B cell (primary cell): ENCODE measurements around the gene PRDM11. TPM values are rescaled to one million over a fixed set of nuclear protein-coding genes. Genes with fewer than 3 reads are reported as not detected.

Experiments used
- ATAC-seq: fragments of 200-7000 bp; cut with Tn5 transposase; one replicate; pipeline ENCODE4 v1.10.0; 2021; ENCODE audit warnings: low read depth, mild to moderate bottlenecking, moderate number of reproducible peaks, moderate library complexity
- CTCF ChIA-PET: fragments of 350-600 bp; sonication (Branson Sonifier 250); formaldehyde crosslinking; loops from one replicate; lab custom pipeline; 2021; ENCODE audit warnings: antibody characterized with exemption, inconsistent platforms; lab: Charles Lee
- POLR2A ChIA-PET: fragments of 350-600 bp; sonication (Branson Sonifier 250); formaldehyde crosslinking; loops from one replicate; lab custom pipeline; 2021; ENCODE audit warnings: antibody characterized with exemption; lab: Charles Lee
- DNase-seq: peaks from one replicate; pipeline ENCODE4 v3.0.0; 2013
- H2AFZ ChIP-seq: 2 replicates; pipeline ENCODE4 v1.6.1; 2012; ENCODE audit warnings: mild to moderate bottlenecking, low read depth, low read length; ENCODE audit not compliant: insufficient read depth, poor library complexity, severe bottlenecking
- H3K27ac ChIP-seq, 2 donors: 1 replicate in 1 of 2; 2 replicates in 1 of 2; pipeline ENCODE4 v1.5.1; 2012 to 2013; ENCODE audit warnings: low read length in 2 of 2, mild to moderate bottlenecking in 2 of 2, moderate library complexity in 1 of 2
- H3K27me3 ChIP-seq, 4 experiments: fragments of 200-600 bp in 1 of 4; sonication (generic) in 1 of 4; replicated peaks in 1 of 4; 1 replicate in 2 of 4; 2 replicates in 2 of 4; pipeline versions ENCODE4 v1.6.1 to v1.7.0; 2013 to 2016; ENCODE audit warnings: low read length in 3 of 4, mild to moderate bottlenecking in 2 of 4, mixed read lengths in 1 of 4, moderate library complexity in 1 of 4; ENCODE audit not compliant: insufficient read depth in 4 of 4, control insufficient read depth in 3 of 4; ENCODE audit errors: control extremely low read depth in 1 of 4
- H3K36me3 ChIP-seq, 2 experiments: replicated peaks in 1 of 2; 1 replicate in 1 of 2; 2 replicates in 1 of 2; pipeline versions ENCODE4 v1.6.1 to v1.7.1; 2013; ENCODE audit warnings: low read length in 1 of 2; ENCODE audit not compliant: insufficient read depth in 2 of 2, control insufficient read depth in 1 of 2; ENCODE audit errors: control extremely low read depth in 1 of 2, extremely low read depth in 1 of 2
- H3K4me1 ChIP-seq, 2 donors: fragments of 200-600 bp in 1 of 2; sonication (generic) in 1 of 2; 1 replicate in 1 of 2; 2 replicates in 1 of 2; pipeline versions ENCODE4 v1.5.1 to v1.6.1; 2013 to 2017; ENCODE audit warnings: low read length in 2 of 2; ENCODE audit not compliant: control insufficient read depth in 2 of 2, insufficient read depth in 2 of 2
- H3K4me2 ChIP-seq: replicated peaks from 2 replicates; pipeline ENCODE3; 2012; ENCODE audit warnings: mild to moderate bottlenecking, low read depth, low read length; ENCODE audit not compliant: poor library complexity, severe bottlenecking
- H3K4me3 ChIP-seq, 5 experiments: fragments of 200-600 bp in 1 of 5; sonication (generic) in 1 of 5; 1 replicate in 3 of 5; 2 replicates in 2 of 5; pipeline versions ENCODE4 v1.5.1 to v1.7.0; 2011 to 2016; ENCODE audit warnings: low read length in 4 of 5, mild to moderate bottlenecking in 4 of 5, low read depth in 2 of 5, control low read depth in 1 of 5, moderate library complexity in 1 of 5; ENCODE audit not compliant: insufficient read depth in 1 of 5; ENCODE audit errors: control extremely low read depth in 1 of 5, extremely low read depth in 1 of 5
- H3K79me2 ChIP-seq: fragments of 200-600 bp; sonication (generic); one replicate; pipeline ENCODE4 v1.6.0; 2016; ENCODE audit warnings: low read length; ENCODE audit not compliant: control insufficient read depth, insufficient read depth
- H3K9ac ChIP-seq: fragments of 200-600 bp; sonication (generic); 2 replicates; pipeline ENCODE4 v1.6.1; 2017; ENCODE audit warnings: mild to moderate bottlenecking, low read length, moderate library complexity
- H3K9me3 ChIP-seq, 3 donors: one replicate each; pipeline versions ENCODE4 v1.6.1 to v1.7.1; 2013; ENCODE audit warnings: low read length in 2 of 3; ENCODE audit not compliant: control insufficient read depth in 2 of 3, insufficient read depth in 1 of 3; ENCODE audit errors: control extremely low read depth in 1 of 3
- H4K20me1 ChIP-seq: 2 replicates; pipeline ENCODE4 v1.6.0; 2012; ENCODE audit warnings: mild to moderate bottlenecking, low read length; ENCODE audit not compliant: insufficient read depth, control insufficient read depth, poor library complexity, severe bottlenecking
- H3K27ac Mint-ChIP-seq: one replicate; pipeline ENCODE4 v1.8.0; 2021; ENCODE audit warnings: mixed read lengths
- H3K27me3 Mint-ChIP-seq: one replicate; pipeline ENCODE4 v1.8.0; 2021; ENCODE audit warnings: mixed read lengths
- H3K4me1 Mint-ChIP-seq: one replicate; pipeline ENCODE4 v1.8.0; 2021; ENCODE audit warnings: mixed read lengths
- H3K4me3 Mint-ChIP-seq: one replicate; pipeline ENCODE4 v1.8.0; 2021; ENCODE audit warnings: mixed read lengths
- H3K9me3 Mint-ChIP-seq: one replicate; pipeline ENCODE4 v1.8.0; 2022; ENCODE audit warnings: mixed read lengths; ENCODE audit not compliant: insufficient read depth
- CTCF ChIP-seq: fragments of 200-600 bp; IDR thresholded peaks from one replicate; pipeline ENCODE4 v1.8.0; 2022; ENCODE audit warnings: antibody characterized with exemption, mild to moderate bottlenecking
- EZH2 ChIP-seq: IDR thresholded peaks from 2 replicates; pipeline ENCODE4 v1.6.1; 2012; ENCODE audit warnings: borderline replicate concordance, low read depth, mild to moderate bottlenecking, moderate library complexity, low read length; ENCODE audit not compliant: insufficient read depth, poor library complexity, severe bottlenecking
- WGBS: methylation state at CpG from one replicate; pipeline ENCODE4 v1.1.5; 2013; ENCODE audit warnings: missing lambda C conversion rate; ENCODE audit not compliant: insufficient coverage; 5-methylcytosine and 5-hydroxymethylcytosine counted together
- intact Hi-C: fragments of 100-400 bp; cut with micrococcal nuclease; formaldehyde crosslinking; loops from one replicate; pipeline ENCODE4 v1.10.0; 2022
- polyA plus RNA-seq: library from polyadenylated mRNA; depleted of rRNA; stranded (reverse); fragments of >200 nt; gene quantifications from 2 replicates; pipeline ENCODE4 v1.2.3, GENCODE V29; 2012
- total RNA-seq, 2 donors: library from RNA; stranded (reverse); fragments of 120-200 nt in 1 of 2; gene quantifications; 1 replicate in 1 of 2; 2 replicates in 1 of 2; pipeline versions ENCODE4 v1.2.3 to v1.2.4, GENCODE V29; 2013 to 2022

Gene PRDM11
- total and polyA plus RNA-seq, 2 donors (not counting 1 experiment from before 2014, with no cell fraction given): 9.5 to 26.2 TPM

- H3K4me1 Mint-ChIP-seq: peaks cover 14% of the 10 kb centered on the region
- ChIA-PET POLR2A (no interaction called here), CTCF (no interaction called here)
- Histone ChIP-seq H3K4me3 (no peak overlapping the region), H3K27ac (no peak overlapping the region), H3K4me1 (peaks cover 12% of the 10 kb centered on the region in 2 donors), H3K9ac (no peak overlapping the region), H2AFZ (no peak overlapping the region), H4K20me1 (no peaks in the 10 kb centered on the region), H3K4me2 (no peak overlapping the region), H3K9me3 (no peaks in the 10 kb centered on the region), H3K79me2 (no peaks in the 10 kb centered on the region), H3K27me3 (no peaks in the 10 kb centered on the region), H3K36me3 (peaks cover 0 to 8% of the 10 kb centered on the region in 2 experiments)
- ATAC-seq: no peak
- no peak for TF ChIP-seq EZH2
- no peak for TF ChIP-seq CTCF
- H3K27me3 Mint-ChIP-seq: no peaks in the 10 kb centered on the region
- no peaks in the 10 kb centered on the region for H3K9me3 Mint-ChIP-seq
- WGBS: 100% methylated on average over 6 of the region's 12 CpGs
- DNase-seq: no peak
- intact Hi-C loops: no loop called here
- H3K27ac Mint-ChIP-seq: no peak overlapping the region
- H3K4me3 Mint-ChIP-seq: no peak overlapping the region
Measured at GRCh38 chr11:45213316-45213665, 66.9 kb downstream of the PRDM11 start.

- Histone ChIP-seq H3K27me3 (no peaks in the 10 kb centered on the region), H3K4me2 (no peak overlapping the region), H3K36me3 (peaks cover 0 to 6% of the 10 kb centered on the region in 2 experiments), H4K20me1 (no peaks in the 10 kb centered on the region), H3K4me3 (no peak overlapping the region), H3K4me1 (peaks cover 12% of the 10 kb centered on the region in 2 donors), H3K27ac (no peak overlapping the region), H3K9me3 (no peaks in the 10 kb centered on the region), H2AFZ (no peak overlapping the region), H3K79me2 (no peaks in the 10 kb centered on the region), H3K9ac (no peak overlapping the region)
- DNase-seq (no peak), ATAC-seq (no peak)
- WGBS: 100% methylated on average over 1 of the region's 1 CpG
- TF ChIP-seq EZH2 (no peak), CTCF (no peak)
- CTCF ChIA-PET: no interaction called here
- no peaks in the 10 kb centered on the region for H3K27me3 Mint-ChIP-seq
- H3K9me3 Mint-ChIP-seq: no peaks in the 10 kb centered on the region
- H3K27ac Mint-ChIP-seq: no peak overlapping the region
- intact Hi-C loops: no loop called here
- POLR2A ChIA-PET: no interaction called here
- H3K4me1 Mint-ChIP-seq: peaks cover 14% of the 10 kb centered on the region
- H3K4me3 Mint-ChIP-seq: no peak overlapping the region
Measured at GRCh38 chr11:45213717-45214116, 67.3 kb downstream of the PRDM11 start.
